Mesendoderm (in vitro differentiated cells): ENCODE results near the gene MAP3K4.

Source experiments
- DNase-seq: peaks from one replicate; pipeline ENCODE4 v3.0.0; 2013
- H2AK5ac ChIP-seq: 2 replicates; pipeline ENCODE4 v1.6.1; 2013; ENCODE audit warnings: low read length, inconsistent platforms
- H2BK120ac ChIP-seq: 2 replicates; pipeline ENCODE4 v1.6.1; 2013; ENCODE audit warnings: low read depth, mild to moderate bottlenecking, low read length, moderate library complexity, mixed read lengths
- H2BK15ac ChIP-seq: replicated peaks from 2 replicates; pipeline ENCODE4 v1.6.1; 2013; ENCODE audit warnings: low read depth, mild to moderate bottlenecking, moderate library complexity
- H2BK5ac ChIP-seq: 2 replicates; pipeline ENCODE4 v1.6.1; 2013; ENCODE audit warnings: low read length, inconsistent platforms
- H3K18ac ChIP-seq: 2 replicates; pipeline ENCODE4 v1.6.1; 2013; ENCODE audit warnings: mild to moderate bottlenecking, low read length, mixed read lengths
- H3K23ac ChIP-seq: one replicate; pipeline ENCODE4 v1.6.1; 2013; ENCODE audit warnings: low read length
- H3K27ac ChIP-seq: 2 replicates; pipeline ENCODE4 v1.5.1; 2013; ENCODE audit warnings: low read depth, mild to moderate bottlenecking, inconsistent platforms, low read length, moderate library complexity
- H3K27me3 ChIP-seq: 2 replicates; pipeline ENCODE4 v1.6.1; 2013; ENCODE audit warnings: low read length, control low read depth, mild to moderate bottlenecking, inconsistent platforms; ENCODE audit not compliant: insufficient read depth, poor library complexity
- H3K36me3 ChIP-seq: 2 replicates; pipeline ENCODE4 v1.6.1; 2013; ENCODE audit warnings: low read length, inconsistent platforms; ENCODE audit not compliant: control insufficient read depth, insufficient read depth
- H3K4ac ChIP-seq: one replicate; pipeline ENCODE4 v1.6.1; 2013; ENCODE audit warnings: low read depth, mild to moderate bottlenecking, low read length, moderate library complexity
- H3K4me1 ChIP-seq: 2 replicates; pipeline ENCODE4 v1.6.1; 2013; ENCODE audit warnings: low read depth, low read length, inconsistent platforms; ENCODE audit not compliant: control insufficient read depth
- H3K4me2 ChIP-seq: 2 replicates; pipeline ENCODE4 v1.6.1; 2013; ENCODE audit warnings: low read length
- H3K4me3 ChIP-seq: 2 replicates; pipeline ENCODE4 v1.5.1; 2013; ENCODE audit warnings: mild to moderate bottlenecking, low read length
- H3K56ac ChIP-seq: one replicate; pipeline ENCODE4 v1.6.1; 2013; ENCODE audit warnings: low read length
- H3K79me1 ChIP-seq: 2 replicates; pipeline ENCODE4 v1.6.1; 2013; ENCODE audit warnings: low read length, inconsistent platforms
- H3K79me2 ChIP-seq: 2 replicates; pipeline ENCODE4 v1.6.1; 2013; ENCODE audit warnings: mild to moderate bottlenecking, low read length; ENCODE audit not compliant: control insufficient read depth, insufficient read depth
- H3K9ac ChIP-seq: 2 replicates; pipeline ENCODE4 v1.6.1; 2013; ENCODE audit warnings: low read length, inconsistent platforms
- H4K5ac ChIP-seq: one replicate; pipeline ENCODE4 v1.6.1; 2013; ENCODE audit warnings: low read length
- H4K8ac ChIP-seq: one replicate; pipeline ENCODE4 v1.6.1; 2013; ENCODE audit warnings: low read depth, mild to moderate bottlenecking, control low read depth, low read length, moderate library complexity
- WGBS: extraction: QIAGEN DNeasy Blood & Tissue Kit; methylation state at CpG from one replicate; pipeline ENCODE4 v1.1.7; 2013; ENCODE audit warnings: low lambda C conversion rate, missing lambda C conversion rate; ENCODE audit not compliant: insufficient coverage; ENCODE audit errors: extremely low coverage; 5-methylcytosine and 5-hydroxymethylcytosine counted together

The MAP3K4 gene

DNA sequence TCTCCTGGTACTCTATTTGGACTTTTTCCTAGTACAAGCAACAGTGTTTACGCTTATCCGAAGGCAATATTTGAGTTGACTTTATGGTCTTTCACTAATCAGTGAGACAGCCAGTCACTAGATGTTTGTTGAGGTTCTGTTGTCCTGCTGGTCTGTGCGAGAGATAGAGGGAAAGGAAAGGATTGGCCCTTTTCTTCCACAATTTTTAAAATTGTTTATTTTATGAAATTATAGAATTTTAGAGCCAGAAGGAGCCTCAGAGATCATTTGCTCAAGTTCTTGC lies 44.4 kb downstream of the MAP3K4 start:
- H3K23ac ChIP-seq, result peak overlapping the region; percentile 35
- no peak overlapping the region for H4K5ac ChIP-seq
- H3K4me3 ChIP-seq, result no peak overlapping the region
- peaks cover 7% of the 10 kb centered on the region for H3K79me1 ChIP-seq
- no peak overlapping the region for H2AK5ac ChIP-seq
- peaks cover 6% of the 10 kb centered on the region for H3K79me2 ChIP-seq
- no peak overlapping the region for H4K8ac ChIP-seq
- H3K36me3 ChIP-seq, result no peaks in the 10 kb centered on the region
- DNase-seq, result no peak
- H2BK15ac ChIP-seq, result no peak overlapping the region
- no peak overlapping the region for H3K4me2 ChIP-seq
- no peak overlapping the region for H3K56ac ChIP-seq
- no peak overlapping the region for H3K27ac ChIP-seq
- no peak overlapping the region for H3K4ac ChIP-seq
- H3K18ac ChIP-seq, result no peak overlapping the region
- no peaks in the 10 kb centered on the region for H3K27me3 ChIP-seq
- H3K4me1 ChIP-seq, result no peaks in the 10 kb centered on the region
- H2BK120ac ChIP-seq, result no peak overlapping the region
- H2BK5ac ChIP-seq, result no peak overlapping the region
- no peak overlapping the region for H3K9ac ChIP-seq
- no CpG with 5 or more reads among the region's 3 CpGs for WGBS

- WGBS, result 100% methylated on average over 1 of the region's 2 CpGs
- no peak overlapping the region for H3K18ac ChIP-seq
- no peak overlapping the region for H3K23ac ChIP-seq
- H2BK5ac ChIP-seq, result no peak overlapping the region
- H2BK15ac ChIP-seq, result no peak overlapping the region
- no peak overlapping the region for H3K27ac ChIP-seq
- H4K5ac ChIP-seq, result no peak overlapping the region
- H3K4me1 ChIP-seq, result no peaks in the 10 kb centered on the region
- no peak overlapping the region for H3K56ac ChIP-seq
- DNase-seq, result no peak
- H2AK5ac ChIP-seq, result no peak overlapping the region
- H3K4me2 ChIP-seq, result no peak overlapping the region
- H3K27me3 ChIP-seq, result no peaks in the 10 kb centered on the region
- H4K8ac ChIP-seq, result no peak overlapping the region
- peaks cover 6% of the 10 kb centered on the region for H3K79me1 ChIP-seq
- H3K36me3 ChIP-seq, result no peaks in the 10 kb centered on the region
- H2BK120ac ChIP-seq, result no peak overlapping the region
- no peak overlapping the region for H3K4me3 ChIP-seq
- no peaks in the 10 kb centered on the region for H3K79me2 ChIP-seq
- H3K4ac ChIP-seq, result no peak overlapping the region
- no peak overlapping the region for H3K9ac ChIP-seq
Measured at GRCh38 chr6:161037873-161038228, 46.3 kb downstream of the MAP3K4 start.

- Histone ChIP-seq H3K56ac (no peak overlapping the region), H3K4me1 (no peaks in the 10 kb centered on the region), H3K9ac (no peak overlapping the region), H3K23ac (no peak overlapping the region), H4K8ac (no peak overlapping the region), H4K5ac (no peak overlapping the region), H3K79me1 (peaks cover 10% of the 10 kb centered on the region), H2AK5ac (no peak overlapping the region), H3K4ac (no peak overlapping the region), H3K18ac (no peak overlapping the region), H3K27me3 (no peaks in the 10 kb centered on the region), H3K27ac (no peak overlapping the region), H3K79me2 (peaks cover 3% of the 10 kb centered on the region), H3K36me3 (no peaks in the 10 kb centered on the region), H2BK5ac (no peak overlapping the region), H3K4me2 (no peak overlapping the region), H2BK120ac (no peak overlapping the region), H2BK15ac (no peak overlapping the region), H3K4me3 (no peak overlapping the region)
- no peak for DNase-seq
- no CpG with 5 or more reads among the region's 3 CpGs for WGBS
Measured at GRCh38 chr6:161038229-161039031, 46.9 kb downstream of the MAP3K4 start.

- H2AK5ac ChIP-seq, result no peak overlapping the region
- H4K5ac ChIP-seq, result no peak overlapping the region
- no peak for DNase-seq
- peaks cover 4% of the 10 kb centered on the region for H3K79me2 ChIP-seq
- peaks cover 10% of the 10 kb centered on the region for H3K79me1 ChIP-seq
- H3K4me1 ChIP-seq, result no peaks in the 10 kb centered on the region
- no peak overlapping the region for H2BK120ac ChIP-seq
- no peak overlapping the region for H3K9ac ChIP-seq
- no peak overlapping the region for H3K4me3 ChIP-seq
- H3K4me2 ChIP-seq, result no peak overlapping the region
- no peaks in the 10 kb centered on the region for H3K27me3 ChIP-seq
- WGBS, result no CpG with 5 or more reads among the region's 7 CpGs
- H3K4ac ChIP-seq, result no peak overlapping the region
- H2BK5ac ChIP-seq, result no peak overlapping the region
- H4K8ac ChIP-seq, result no peak overlapping the region
- no peak overlapping the region for H3K18ac ChIP-seq
- H3K23ac ChIP-seq, result no peak overlapping the region
- H2BK15ac ChIP-seq, result no peak overlapping the region
- no peaks in the 10 kb centered on the region for H3K36me3 ChIP-seq
- H3K56ac ChIP-seq, result no peak overlapping the region
- no peak overlapping the region for H3K27ac ChIP-seq
Measured at GRCh38 chr6:161041274-161041673, 49.7 kb downstream of the MAP3K4 start.

DNA sequence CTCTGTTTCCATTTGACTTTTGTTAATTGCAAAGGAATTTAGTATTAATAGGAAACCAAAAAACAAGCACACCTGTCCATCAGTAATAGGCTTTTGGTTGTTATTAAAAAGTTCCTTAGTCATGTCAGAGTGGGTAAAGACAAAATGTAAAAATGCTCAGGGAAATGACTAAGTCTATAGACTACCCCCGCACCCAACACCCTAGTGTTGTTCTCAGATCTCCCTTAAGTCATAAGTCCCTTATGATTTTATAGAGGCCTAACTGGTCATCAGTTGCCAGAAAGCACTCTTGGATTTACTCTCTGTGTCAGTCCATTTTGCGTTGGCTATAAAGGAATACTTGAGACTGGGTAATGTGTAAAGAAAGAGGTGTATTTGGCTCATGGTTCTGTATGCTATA lies 52.8 kb downstream of the MAP3K4 start:
- Histone ChIP-seq H3K27ac (no peak overlapping the region), H3K56ac (no peak overlapping the region), H3K27me3 (no peaks in the 10 kb centered on the region), H2AK5ac (no peak overlapping the region), H4K5ac (no peak overlapping the region), H2BK15ac (no peak overlapping the region), H3K9ac (no peak overlapping the region), H2BK120ac (no peak overlapping the region), H2BK5ac (no peak overlapping the region), H3K18ac (peak overlapping the region; percentile 16), H3K4me3 (no peak overlapping the region), H3K4me1 (no peaks in the 10 kb centered on the region), H3K23ac (no peak overlapping the region), H3K79me2 (peaks cover 4% of the 10 kb centered on the region), H3K4ac (no peak overlapping the region), H3K36me3 (no peaks in the 10 kb centered on the region), H3K4me2 (no peak overlapping the region), H4K8ac (no peak overlapping the region), H3K79me1 (peaks cover 9% of the 10 kb centered on the region)
- no CpG with 5 or more reads among the region's 2 CpGs for WGBS
- DNase-seq, result no peak

- DNase-seq, result no peak
- Histone ChIP-seq H3K18ac (no peak overlapping the region), H3K9ac (no peak overlapping the region), H2AK5ac (no peak overlapping the region), H3K23ac (no peak overlapping the region), H3K36me3 (no peaks in the 10 kb centered on the region), H3K4me2 (no peak overlapping the region), H3K79me2 (no peaks in the 10 kb centered on the region), H3K4me1 (no peaks in the 10 kb centered on the region), H3K27ac (no peak overlapping the region), H3K79me1 (peaks cover 3% of the 10 kb centered on the region), H2BK5ac (no peak overlapping the region), H2BK120ac (no peak overlapping the region), H3K27me3 (no peaks in the 10 kb centered on the region), H4K8ac (no peak overlapping the region), H3K4me3 (no peak overlapping the region), H4K5ac (no peak overlapping the region), H3K56ac (no peak overlapping the region), H2BK15ac (no peak overlapping the region), H3K4ac (no peak overlapping the region)
- no CpG with 5 or more reads among the region's 7 CpGs for WGBS
Measured at GRCh38 chr6:161048641-161049040, 57.1 kb downstream of the MAP3K4 start.
